ENCODE measurements around the gene CCT8L2.
"Not testable (repeated sequence)": the region's sequence is repeated elsewhere in the genome, so short reads cannot be mapped to it uniquely, and the experiment has no call there.

The CCT8L2 gene

GRCh38 chr22:16594026-16594425, 1.4 kb upstream of the CCT8L2 start:
- no peak for DNase-seq

- DNase-seq: not testable (repeated sequence)
These were observed 379 bp downstream of the CCT8L2 start for GRCh38 chr22:16592231-16592630.

GRCh38 chr22:16591136-16591535, 1.5 kb downstream of the CCT8L2 start:
- DNase-seq: not testable (repeated sequence)

- no peak for DNase-seq
These were observed 5.6 kb downstream of the CCT8L2 start for GRCh38 chr22:16586991-16587390.

GRCh38 chr22:16586170-16586569, 6.4 kb downstream of the CCT8L2 start:
- no peak for DNase-seq

GRCh38 chr22:16580872-16581271, 11.7 kb downstream of the CCT8L2 start:
- not testable (repeated sequence) for DNase-seq

- DNase-seq: not testable (repeated sequence)
These were observed 23.3 kb downstream of the CCT8L2 start for GRCh38 chr22:16569240-16569834.

GRCh38 chr22:16568425-16568758, 24.2 kb downstream of the CCT8L2 start:
- DNase-seq: no peak

GRCh38 chr22:16567617-16568424, 24.8 kb downstream of the CCT8L2 start:
- DNase-seq: not testable (repeated sequence)

- not testable (repeated sequence) for DNase-seq
These were observed 26.0 kb downstream of the CCT8L2 start for GRCh38 chr22:16566421-16567151.

- DNase-seq: not testable (repeated sequence)
These were observed 26.8 kb downstream of the CCT8L2 start for GRCh38 chr22:16565585-16566420.

- not testable (repeated sequence) for DNase-seq
These were observed 27.6 kb downstream of the CCT8L2 start for GRCh38 chr22:16564837-16565584.

- DNase-seq: no peak
These were observed 28.8 kb downstream of the CCT8L2 start for GRCh38 chr22:16563555-16564520.

- DNase-seq: no peak
These were observed 29.7 kb downstream of the CCT8L2 start for GRCh38 chr22:16562711-16563554.

GRCh38 chr22:16561093-16561658, 31.4 kb downstream of the CCT8L2 start:
- not testable (repeated sequence) for DNase-seq

- not testable (repeated sequence) for DNase-seq
These were observed 32.0 kb downstream of the CCT8L2 start for GRCh38 chr22:16560651-16561050.

- DNase-seq: not testable (repeated sequence)
These were observed 32.6 kb downstream of the CCT8L2 start for GRCh38 chr22:16559996-16560395.

GRCh38 chr22:16559056-16559955, 33.3 kb downstream of the CCT8L2 start:
- DNase-seq: no peak

Measured in NCI-H1930 (cell line).